Measurements from ENCODE around the gene RHOT2. TPM values are rescaled to one million over a fixed set of nuclear protein-coding genes. Genes with fewer than 3 reads are reported as not detected.
A peak's percentile ranks its signal among the peaks of the same experiment; 100 is the strongest.

The RHOT2 gene
- total RNA-seq, 2 experiments from 2014 or later: 128 to 150 TPM

GRCh38 chr16:628321-629061 lies 39.4 kb upstream of the RHOT2 start:
- H3K9me3 Mint-ChIP-seq: no peaks in the 10 kb centered on the region
- DNase-seq: no peak
- H3K36me3 Mint-ChIP-seq (ENCODE audit: low read depth): no peaks in the 10 kb centered on the region
- no peak overlapping the region for H3K27ac Mint-ChIP-seq
- H3K4me1 Mint-ChIP-seq: no peaks in the 10 kb centered on the region
- POLR2A ChIA-PET: no interaction called here
- no peaks in the 10 kb centered on the region for H3K27me3 Mint-ChIP-seq
- CTCF ChIA-PET: no interaction called here
- no peak overlapping the region for H3K4me3 Mint-ChIP-seq

- Mint-ChIP-seq H3K4me1 (no peaks in the 10 kb centered on the region), H3K36me3 (ENCODE audit: low read depth) (no peaks in the 10 kb centered on the region), H3K27ac (no peak overlapping the region), H3K9me3 (no peaks in the 10 kb centered on the region), H3K27me3 (no peaks in the 10 kb centered on the region), H3K4me3 (no peak overlapping the region)
- DNase-seq: no peak
- ChIA-PET CTCF (interaction anchor here (0.5 kb wide), 1 partner anchor 13 kb away, joined by 3 read pairs; no protein-coding TSS in a partner anchor), POLR2A (no interaction called here)
These were observed 38.6 kb upstream of the RHOT2 start for GRCh38 chr16:629185-629832.

GRCh38 chr16:629833-630248 lies 38.1 kb upstream of the RHOT2 start:
- ChIA-PET CTCF (interaction anchor here (0.5 kb wide), 1 partner anchor 14 kb away, joined by 3 read pairs; no protein-coding TSS in a partner anchor), POLR2A (no interaction called here)
- H3K36me3 Mint-ChIP-seq (ENCODE audit: low read depth): no peaks in the 10 kb centered on the region
- no peaks in the 10 kb centered on the region for H3K27me3 Mint-ChIP-seq
- H3K27ac Mint-ChIP-seq: no peak overlapping the region
- H3K4me3 Mint-ChIP-seq: no peak overlapping the region
- peaks cover 2% of the 10 kb centered on the region for H3K4me1 Mint-ChIP-seq
- no peak for DNase-seq
- no peaks in the 10 kb centered on the region for H3K9me3 Mint-ChIP-seq

- CTCF ChIA-PET: no interaction called here
- no peaks in the 10 kb centered on the region for H3K36me3 Mint-ChIP-seq (ENCODE audit: low read depth)
- H3K27me3 Mint-ChIP-seq: no peaks in the 10 kb centered on the region
- H3K27ac Mint-ChIP-seq: no peak overlapping the region
- POLR2A ChIA-PET: no interaction called here
- no peak for DNase-seq
- H3K4me1 Mint-ChIP-seq: peaks cover 4% of the 10 kb centered on the region
- no peaks in the 10 kb centered on the region for H3K9me3 Mint-ChIP-seq
- no peak overlapping the region for H3K4me3 Mint-ChIP-seq
These were observed 37.6 kb upstream of the RHOT2 start for GRCh38 chr16:630249-630814.

GRCh38 chr16:630815-631405 lies 37.0 kb upstream of the RHOT2 start, which contains the start of gene WFIKKN1:
TSS of gene WFIKKN1 (plus strand) at chr16:630985. CDS start at chr16:631254, 269 bp downstream.
- POLR2A ChIA-PET: no interaction called here
- DNase-seq: no peak
- CTCF ChIA-PET: no interaction called here
- no peaks in the 10 kb centered on the region for H3K36me3 Mint-ChIP-seq (ENCODE audit: low read depth)
- H3K9me3 Mint-ChIP-seq: no peaks in the 10 kb centered on the region
- H3K4me1 Mint-ChIP-seq: peaks cover 4% of the 10 kb centered on the region
- no peak within 1 kb of the TSS for H3K27ac Mint-ChIP-seq
- H3K4me3 Mint-ChIP-seq: no peak within 1 kb of the TSS
- no peaks in the 10 kb centered on the region for H3K27me3 Mint-ChIP-seq

- Mint-ChIP-seq H3K4me1 (peaks cover 9% of the 10 kb centered on the region), H3K27ac (no peak overlapping the region), H3K27me3 (peaks cover 4% of the 10 kb centered on the region), H3K4me3 (no peak overlapping the region), H3K9me3 (no peaks in the 10 kb centered on the region), H3K36me3 (ENCODE audit: low read depth) (no peaks in the 10 kb centered on the region)
- ChIA-PET CTCF (no interaction called here), POLR2A (no interaction called here)
- no peak for DNase-seq
These were observed 36.0 kb upstream of the RHOT2 start for GRCh38 chr16:631808-632358.

- Mint-ChIP-seq H3K4me3 (no peak overlapping the region), H3K36me3 (ENCODE audit: low read depth) (no peaks in the 10 kb centered on the region), H3K27me3 (peaks cover 4% of the 10 kb centered on the region), H3K9me3 (no peaks in the 10 kb centered on the region), H3K4me1 (peaks cover 9% of the 10 kb centered on the region), H3K27ac (no peak overlapping the region)
- no peak for DNase-seq
- ChIA-PET POLR2A (interaction anchor here (0.6 kb wide), 1 partner anchor 246 kb away, joined by 7 read pairs; no protein-coding TSS in a partner anchor), CTCF (interaction anchor here (1.2 kb wide), 1 partner anchor 35 kb away, joined by 3 read pairs; no protein-coding TSS in a partner anchor)
These were observed 35.2 kb upstream of the RHOT2 start for GRCh38 chr16:632486-633335.

GRCh38 chr16:633336-634050 lies 34.4 kb upstream of the RHOT2 start:
- H3K27ac Mint-ChIP-seq: no peak overlapping the region
- ChIA-PET POLR2A (interaction anchor here (0.6 kb wide), 1 partner anchor 247 kb away, joined by 7 read pairs; no protein-coding TSS in a partner anchor), CTCF (interaction anchor here (1.2 kb wide), 1 partner anchor 34 kb away, joined by 3 read pairs; no protein-coding TSS in a partner anchor)
- H3K9me3 Mint-ChIP-seq: no peaks in the 10 kb centered on the region
- H3K4me1 Mint-ChIP-seq: peaks cover 9% of the 10 kb centered on the region
- no peak for DNase-seq
- no peaks in the 10 kb centered on the region for H3K36me3 Mint-ChIP-seq (ENCODE audit: low read depth)
- H3K4me3 Mint-ChIP-seq: no peak overlapping the region
- peaks cover 4% of the 10 kb centered on the region for H3K27me3 Mint-ChIP-seq

GRCh38 chr16:634051-634670 lies 33.8 kb upstream of the RHOT2 start:
- CTCF ChIA-PET: no interaction called here
- H3K27ac Mint-ChIP-seq: peak overlapping the region; percentile 31
- H3K27me3 Mint-ChIP-seq: peaks cover 4% of the 10 kb centered on the region
- H3K4me3 Mint-ChIP-seq: peak overlapping the region; percentile 95
- no peaks in the 10 kb centered on the region for H3K9me3 Mint-ChIP-seq
- peaks cover 9% of the 10 kb centered on the region for H3K4me1 Mint-ChIP-seq
- DNase-seq: no peak
- no peaks in the 10 kb centered on the region for H3K36me3 Mint-ChIP-seq (ENCODE audit: low read depth)
- POLR2A ChIA-PET: no interaction called here

GRCh38 chr16:634996-635395 lies 32.9 kb upstream of the RHOT2 start:
- no peaks in the 10 kb centered on the region for H3K9me3 Mint-ChIP-seq
- H3K4me1 Mint-ChIP-seq: peaks cover 9% of the 10 kb centered on the region
- CTCF ChIA-PET: no interaction called here
- peaks cover 4% of the 10 kb centered on the region for H3K27me3 Mint-ChIP-seq
- H3K36me3 Mint-ChIP-seq (ENCODE audit: low read depth): no peaks in the 10 kb centered on the region
- H3K4me3 Mint-ChIP-seq: peak overlapping the region; percentile 95
- no peak for DNase-seq
- H3K27ac Mint-ChIP-seq: peak overlapping the region; percentile 68
- POLR2A ChIA-PET: no interaction called here

GRCh38 chr16:635573-636205 lies 32.2 kb upstream of the RHOT2 start:
- no peaks in the 10 kb centered on the region for H3K36me3 Mint-ChIP-seq (ENCODE audit: low read depth)
- peak overlapping the region; percentile 95 for H3K4me3 Mint-ChIP-seq
- ChIA-PET POLR2A (interaction anchor here (0.8 kb wide), 2 partner anchors 85 to 109 kb away, joined by 3 read pairs; no protein-coding TSS in a partner anchor), CTCF (interaction anchor here (1.2 to 1.7 kb wide), 7 partner anchors 9 to 105 kb away, joined by 3 to 7 read pairs (median 4); partner anchors contain the start of genes CIAO3, RHBDL1 and WDR90)
- H3K27me3 Mint-ChIP-seq: peaks cover 4% of the 10 kb centered on the region
- no peaks in the 10 kb centered on the region for H3K9me3 Mint-ChIP-seq
- H3K27ac Mint-ChIP-seq: no peak overlapping the region
- H3K4me1 Mint-ChIP-seq: peaks cover 9% of the 10 kb centered on the region
- DNase-seq: no peak
